HEK293 (cell line): ENCODE measurements around the gene PPP1R1A.

Experiments
- CTCF ChIA-PET: fragments of 350-600 bp; formaldehyde crosslinking; extraction: SDS; loops from one replicate; lab custom pipeline; 2021; ENCODE audit warnings: antibody characterized with exemption; lab: Yijun Ruan, JAX
- POLR2A ChIA-PET: fragments of 300-600 bp; formaldehyde crosslinking; extraction: SDS; loops from one replicate; lab custom pipeline; 2020; ENCODE audit warnings: antibody characterized with exemption, inconsistent platforms; lab: Yijun Ruan, JAX
- H3K27ac ChIP-seq: fragments of 200-500 bp; sonication (Bioruptor generic); 2 replicates; pipeline ENCODE4 v1.5.1; 2014; ENCODE audit warnings: low read depth, low read length, control low read depth, inconsistent platforms; ENCODE audit errors: extremely low read depth
- H3K36me3 ChIP-seq, 2 experiments: fragments of 200-500 bp in 1 of 2; sonication (Bioruptor generic) in 1 of 2; 1 replicate in 1 of 2; 2 replicates in 1 of 2; pipeline ENCODE4 v1.5.1; 2014 to 2017; ENCODE audit warnings: inconsistent platforms in 2 of 2, low read length in 2 of 2; ENCODE audit not compliant: control insufficient read depth in 2 of 2, insufficient read depth in 1 of 2
- H3K4me1 ChIP-seq: fragments of 200-500 bp; sonication (Bioruptor generic); 2 replicates; pipeline ENCODE4 v1.5.1; 2014; ENCODE audit warnings: mild to moderate bottlenecking, low read length, inconsistent platforms; ENCODE audit not compliant: control insufficient read depth, insufficient read depth
- H3K4me3 ChIP-seq: 2 replicates; pipeline ENCODE4 v1.5.1; 2011; ENCODE audit warnings: low read depth, mild to moderate bottlenecking, control low read depth, low read length, moderate library complexity
- H3K9me3 ChIP-seq: fragments of 200-500 bp; sonication (Bioruptor generic); 2 replicates; pipeline ENCODE4 v1.5.1; 2014; ENCODE audit warnings: low read depth, low read length, inconsistent platforms; ENCODE audit not compliant: control insufficient read depth, insufficient read depth
- GLIS2 ChIP-seq: fragments of 450-650 bp; formaldehyde crosslinking; IDR thresholded peaks from 2 replicates; pipeline ENCODE4 v1.5.1; 2016; ENCODE audit warnings: missing biosample characterization, missing genetic modification characterization
- OVOL3 ChIP-seq: fragments of 450-650 bp; formaldehyde crosslinking; IDR thresholded peaks from 2 replicates; pipeline ENCODE4 v1.5.1; 2016; ENCODE audit warnings: missing biosample characterization, missing genetic modification characterization
- PRDM1 ChIP-seq: fragments of 450-650 bp; formaldehyde crosslinking; IDR thresholded peaks from 2 replicates; pipeline ENCODE4; 2016; ENCODE audit warnings: missing biosample characterization, missing genetic modification characterization
- TRIM28 ChIP-seq: IDR thresholded peaks from 2 replicates; pipeline ENCODE4 v1.6.1; 2011; ENCODE audit warnings: low read length, control low read depth, borderline replicate concordance
- ZBTB17 ChIP-seq: fragments of 450-650 bp; formaldehyde crosslinking; IDR thresholded peaks from 2 replicates; pipeline ENCODE4 v1.5.1; 2016; ENCODE audit warnings: missing biosample characterization, missing genetic modification characterization
- ZEB2 ChIP-seq: fragments of 450-650 bp; formaldehyde crosslinking; IDR thresholded peaks from 2 replicates; pipeline ENCODE4 v1.5.1; 2016; ENCODE audit warnings: missing biosample characterization, missing genetic modification characterization
- ZNF132 ChIP-seq: fragments of 450-650 bp; formaldehyde crosslinking; IDR thresholded peaks from 2 replicates; pipeline ENCODE4 v1.5.1; 2017; ENCODE audit warnings: missing biosample characterization, missing genetic modification characterization, borderline replicate concordance
- ZNF223 ChIP-seq: fragments of 450-650 bp; formaldehyde crosslinking; IDR thresholded peaks from 2 replicates; pipeline ENCODE4 v1.5.1; 2016; ENCODE audit warnings: missing biosample characterization, missing genetic modification characterization
- ZNF324 ChIP-seq: fragments of 450-650 bp; formaldehyde crosslinking; IDR thresholded peaks from 2 replicates; pipeline ENCODE4 v1.5.1; 2016; ENCODE audit warnings: missing biosample characterization, missing genetic modification characterization
- ZNF366 ChIP-seq: fragments of 450-650 bp; formaldehyde crosslinking; conservative IDR thresholded peaks from 2 replicates; pipeline ENCODE4 v1.5.1; 2016; ENCODE audit warnings: missing biosample characterization, missing genetic modification characterization
- ZNF404 ChIP-seq: fragments of 450-650 bp; formaldehyde crosslinking; IDR thresholded peaks from 2 replicates; pipeline ENCODE4 v1.5.1; 2017; ENCODE audit warnings: missing biosample characterization, missing genetic modification characterization
- ZNF48 ChIP-seq: fragments of 450-650 bp; formaldehyde crosslinking; IDR thresholded peaks from 2 replicates; pipeline ENCODE4 v1.5.1; 2016; ENCODE audit warnings: missing biosample characterization, missing genetic modification characterization
- ZNF707 ChIP-seq: fragments of 450-650 bp; formaldehyde crosslinking; IDR thresholded peaks from 2 replicates; pipeline ENCODE4 v1.5.1; 2016; ENCODE audit warnings: missing biosample characterization, missing genetic modification characterization
- ZSCAN30 ChIP-seq: fragments of 450-650 bp; IDR thresholded peaks from 2 replicates; pipeline ENCODE4 v1.5.1; 2018; ENCODE audit warnings: missing biosample characterization, mild to moderate bottlenecking, missing genetic modification characterization, moderate library complexity
- TF ChIP-seq, protein P1 (sequence below): sonication (generic); formaldehyde crosslinking; IDR thresholded peaks from 2 replicates; pipeline ENCODE4 v1.8.1; 2022; ENCODE audit warnings: mild to moderate bottlenecking, moderate library complexity, missing genetic modification reagents
- TF ChIP-seq, protein P2 (sequence below): fragments of 450-650 bp; formaldehyde crosslinking; conservative IDR thresholded peaks from 2 replicates; pipeline ENCODE4 v1.5.1; 2016; ENCODE audit warnings: low read depth, missing biosample characterization, missing genetic modification characterization
- TF ChIP-seq, protein P3 (sequence below): fragments of 450-650 bp; formaldehyde crosslinking; IDR thresholded peaks from 2 replicates; pipeline ENCODE4 v1.5.1; 2016; ENCODE audit warnings: missing biosample characterization, missing genetic modification characterization, low read depth
- TF ChIP-seq, protein P4 (sequence below): fragments of 450-650 bp; formaldehyde crosslinking; IDR thresholded peaks from 2 replicates; pipeline ENCODE4 v1.5.1; 2016; ENCODE audit warnings: missing biosample characterization, missing genetic modification characterization
- TF ChIP-seq, protein P5 (sequence below): fragments of 450-650 bp; formaldehyde crosslinking; IDR thresholded peaks from 2 replicates; pipeline ENCODE4 v1.5.1; 2016; ENCODE audit warnings: missing biosample characterization, missing genetic modification characterization
- TF ChIP-seq, protein P6 (sequence below): fragments of 450-650 bp; formaldehyde crosslinking; IDR thresholded peaks from 2 replicates; pipeline ENCODE4 v1.5.1; 2017; ENCODE audit warnings: missing biosample characterization, missing genetic modification characterization

The PPP1R1A gene

GRCh38 chr12:54558311-54558710 is 30.1 kb downstream of the PPP1R1A start:
- POLR2A ChIA-PET, result no interaction called here
- peaks cover 13% of the 10 kb centered on the region for H3K4me1 ChIP-seq
- no peak overlapping the region for H3K4me3 ChIP-seq
- no peaks in the 10 kb centered on the region for H3K36me3 ChIP-seq
- TF ChIP-seq, protein P1, sequence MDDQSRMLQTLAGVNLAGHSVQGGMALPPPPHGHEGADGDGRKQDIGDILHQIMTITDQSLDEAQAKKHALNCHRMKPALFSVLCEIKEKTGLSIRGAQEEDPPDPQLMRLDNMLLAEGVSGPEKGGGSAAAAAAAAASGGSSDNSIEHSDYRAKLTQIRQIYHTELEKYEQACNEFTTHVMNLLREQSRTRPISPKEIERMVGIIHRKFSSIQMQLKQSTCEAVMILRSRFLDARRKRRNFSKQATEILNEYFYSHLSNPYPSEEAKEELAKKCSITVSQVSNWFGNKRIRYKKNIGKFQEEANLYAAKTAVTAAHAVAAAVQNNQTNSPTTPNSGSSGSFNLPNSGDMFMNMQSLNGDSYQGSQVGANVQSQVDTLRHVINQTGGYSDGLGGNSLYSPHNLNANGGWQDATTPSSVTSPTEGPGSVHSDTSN (CRISPR knock-in tag), result no peak
- TF ChIP-seq OVOL3 (tag by site-specific recombination), result no peak
- TF ChIP-seq ZNF707 (tag by site-specific recombination), result no peak
- TF ChIP-seq ZNF132 (tag by site-specific recombination), result no peak
- no peak for TF ChIP-seq ZNF404 (tag by site-specific recombination)
- no peak for TF ChIP-seq ZNF324 (tag by site-specific recombination)
- TF ChIP-seq, protein P2, sequence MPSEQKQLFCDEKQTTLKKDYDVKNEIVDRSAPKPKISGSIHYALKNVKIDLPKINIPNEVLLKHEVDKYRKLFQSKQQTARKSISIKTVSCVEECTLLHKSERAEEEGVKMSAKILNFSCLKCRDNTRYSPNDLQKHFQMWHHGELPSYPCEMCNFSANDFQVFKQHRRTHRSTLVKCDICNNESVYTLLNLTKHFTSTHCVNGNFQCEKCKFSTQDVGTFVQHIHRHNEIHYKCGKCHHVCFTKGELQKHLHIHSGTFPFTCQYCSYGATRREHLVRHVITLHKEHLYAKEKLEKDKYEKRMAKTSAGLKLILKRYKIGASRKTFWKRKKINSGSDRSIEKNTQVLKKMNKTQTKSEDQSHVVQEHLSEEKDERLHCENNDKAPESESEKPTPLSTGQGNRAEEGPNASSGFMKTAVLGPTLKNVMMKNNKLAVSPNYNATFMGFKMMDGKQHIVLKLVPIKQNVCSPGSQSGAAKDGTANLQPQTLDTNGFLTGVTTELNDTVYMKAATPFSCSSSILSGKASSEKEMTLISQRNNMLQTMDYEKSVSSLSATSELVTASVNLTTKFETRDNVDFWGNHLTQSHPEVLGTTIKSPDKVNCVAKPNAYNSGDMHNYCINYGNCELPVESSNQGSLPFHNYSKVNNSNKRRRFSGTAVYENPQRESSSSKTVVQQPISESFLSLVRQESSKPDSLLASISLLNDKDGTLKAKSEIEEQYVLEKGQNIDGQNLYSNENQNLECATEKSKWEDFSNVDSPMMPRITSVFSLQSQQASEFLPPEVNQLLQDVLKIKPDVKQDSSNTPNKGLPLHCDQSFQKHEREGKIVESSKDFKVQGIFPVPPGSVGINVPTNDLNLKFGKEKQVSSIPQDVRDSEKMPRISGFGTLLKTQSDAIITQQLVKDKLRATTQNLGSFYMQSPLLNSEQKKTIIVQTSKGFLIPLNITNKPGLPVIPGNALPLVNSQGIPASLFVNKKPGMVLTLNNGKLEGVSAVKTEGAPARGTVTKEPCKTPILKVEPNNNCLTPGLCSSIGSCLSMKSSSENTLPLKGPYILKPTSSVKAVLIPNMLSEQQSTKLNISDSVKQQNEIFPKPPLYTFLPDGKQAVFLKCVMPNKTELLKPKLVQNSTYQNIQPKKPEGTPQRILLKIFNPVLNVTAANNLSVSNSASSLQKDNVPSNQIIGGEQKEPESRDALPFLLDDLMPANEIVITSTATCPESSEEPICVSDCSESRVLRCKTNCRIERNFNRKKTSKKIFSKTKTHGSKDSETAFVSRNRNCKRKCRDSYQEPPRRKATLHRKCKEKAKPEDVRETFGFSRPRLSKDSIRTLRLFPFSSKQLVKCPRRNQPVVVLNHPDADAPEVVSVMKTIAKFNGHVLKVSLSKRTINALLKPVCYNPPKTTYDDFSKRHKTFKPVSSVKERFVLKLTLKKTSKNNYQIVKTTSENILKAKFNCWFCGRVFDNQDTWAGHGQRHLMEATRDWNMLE (tag by site-specific recombination), result no peak
- TF ChIP-seq ZSCAN30 (tag by site-specific recombination), result no peak
- TF ChIP-seq ZNF48 (tag by site-specific recombination), result no peak
- TF ChIP-seq TRIM28, result no peak
- TF ChIP-seq ZNF223 (tag by site-specific recombination), result no peak
- TF ChIP-seq, protein P3, sequence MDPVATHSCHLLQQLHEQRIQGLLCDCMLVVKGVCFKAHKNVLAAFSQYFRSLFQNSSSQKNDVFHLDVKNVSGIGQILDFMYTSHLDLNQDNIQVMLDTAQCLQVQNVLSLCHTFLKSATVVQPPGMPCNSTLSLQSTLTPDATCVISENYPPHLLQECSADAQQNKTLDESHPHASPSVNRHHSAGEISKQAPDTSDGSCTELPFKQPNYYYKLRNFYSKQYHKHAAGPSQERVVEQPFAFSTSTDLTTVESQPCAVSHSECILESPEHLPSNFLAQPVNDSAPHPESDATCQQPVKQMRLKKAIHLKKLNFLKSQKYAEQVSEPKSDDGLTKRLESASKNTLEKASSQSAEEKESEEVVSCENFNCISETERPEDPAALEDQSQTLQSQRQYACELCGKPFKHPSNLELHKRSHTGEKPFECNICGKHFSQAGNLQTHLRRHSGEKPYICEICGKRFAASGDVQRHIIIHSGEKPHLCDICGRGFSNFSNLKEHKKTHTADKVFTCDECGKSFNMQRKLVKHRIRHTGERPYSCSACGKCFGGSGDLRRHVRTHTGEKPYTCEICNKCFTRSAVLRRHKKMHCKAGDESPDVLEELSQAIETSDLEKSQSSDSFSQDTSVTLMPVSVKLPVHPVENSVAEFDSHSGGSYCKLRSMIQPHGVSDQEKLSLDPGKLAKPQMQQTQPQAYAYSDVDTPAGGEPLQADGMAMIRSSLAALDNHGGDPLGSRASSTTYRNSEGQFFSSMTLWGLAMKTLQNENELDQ (tag by site-specific recombination), result no peak
- TF ChIP-seq, all 188 proteins: peak for 0
- Histone ChIP-seq H3K27ac (no peak overlapping the region), H3K9me3 (no peaks in the 10 kb centered on the region)
- CTCF ChIA-PET, result interaction anchor here (0.6 to 3.9 kb wide), 6 partner anchors 9 to 159 kb away, joined by 3 to 16 read pairs (median 4); partner anchors contain the start of gene PDE1B

GRCh38 chr12:54555670-54556257 is 32.7 kb downstream of the PPP1R1A start:
- Histone ChIP-seq H3K9me3 (no peaks in the 10 kb centered on the region), H3K4me3 (no peak overlapping the region), H3K4me1 (peaks cover 8% of the 10 kb centered on the region), H3K27ac (no peak overlapping the region), H3K36me3 (no peaks in the 10 kb centered on the region)
- ChIA-PET CTCF (interaction anchor here (0.5 to 1.3 kb wide), 6 partner anchors 28 to 105 kb away, joined by 3 to 6 read pairs (median 4); partner anchors contain the start of gene PPP1R1A), POLR2A (interaction anchor here (1.2 kb wide), 1 partner anchor 10 kb away, joined by 9 read pairs; no protein-coding TSS in a partner anchor)
- TF ChIP-seq, protein P4, sequence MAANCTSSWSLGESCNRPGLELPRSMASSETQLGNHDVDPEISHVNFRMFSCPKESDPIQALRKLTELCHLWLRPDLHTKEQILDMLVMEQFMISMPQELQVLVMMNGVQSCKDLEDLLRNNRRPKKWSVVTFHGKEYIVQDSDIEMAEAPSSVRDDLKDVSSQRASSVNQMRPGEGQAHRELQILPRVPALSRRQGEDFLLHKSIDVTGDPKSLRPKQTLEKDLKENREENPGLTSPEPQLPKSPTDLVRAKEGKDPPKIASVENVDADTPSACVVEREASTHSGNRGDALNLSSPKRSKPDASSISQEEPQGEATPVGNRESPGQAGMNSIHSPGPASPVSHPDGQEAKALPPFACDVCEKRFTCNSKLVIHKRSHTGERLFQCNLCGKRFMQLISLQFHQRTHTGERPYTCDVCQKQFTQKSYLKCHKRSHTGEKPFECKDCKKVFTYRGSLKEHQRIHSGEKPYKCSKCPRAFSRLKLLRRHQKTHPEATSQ (tag by site-specific recombination), result no peak
- TF ChIP-seq PRDM1 (tag by site-specific recombination) (peak; percentile 81), ZNF366 (tag by site-specific recombination) (peak; percentile 81), ZEB2 (tag by site-specific recombination) (0 out of 2 replicates have a peak, but pooled peaks have one; percentile 59), GLIS2 (0 out of 2 replicates have a peak, but pooled peaks have one; percentile 26), ZBTB17 (peak; percentile 52)
- TF ChIP-seq, protein P5, sequence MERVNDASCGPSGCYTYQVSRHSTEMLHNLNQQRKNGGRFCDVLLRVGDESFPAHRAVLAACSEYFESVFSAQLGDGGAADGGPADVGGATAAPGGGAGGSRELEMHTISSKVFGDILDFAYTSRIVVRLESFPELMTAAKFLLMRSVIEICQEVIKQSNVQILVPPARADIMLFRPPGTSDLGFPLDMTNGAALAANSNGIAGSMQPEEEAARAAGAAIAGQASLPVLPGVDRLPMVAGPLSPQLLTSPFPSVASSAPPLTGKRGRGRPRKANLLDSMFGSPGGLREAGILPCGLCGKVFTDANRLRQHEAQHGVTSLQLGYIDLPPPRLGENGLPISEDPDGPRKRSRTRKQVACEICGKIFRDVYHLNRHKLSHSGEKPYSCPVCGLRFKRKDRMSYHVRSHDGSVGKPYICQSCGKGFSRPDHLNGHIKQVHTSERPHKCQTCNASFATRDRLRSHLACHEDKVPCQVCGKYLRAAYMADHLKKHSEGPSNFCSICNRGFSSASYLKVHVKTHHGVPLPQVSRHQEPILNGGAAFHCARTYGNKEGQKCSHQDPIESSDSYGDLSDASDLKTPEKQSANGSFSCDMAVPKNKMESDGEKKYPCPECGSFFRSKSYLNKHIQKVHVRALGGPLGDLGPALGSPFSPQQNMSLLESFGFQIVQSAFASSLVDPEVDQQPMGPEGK, result peak; percentile 40; the same call in 1 of the 2 replicates
- TF ChIP-seq, protein P6, sequence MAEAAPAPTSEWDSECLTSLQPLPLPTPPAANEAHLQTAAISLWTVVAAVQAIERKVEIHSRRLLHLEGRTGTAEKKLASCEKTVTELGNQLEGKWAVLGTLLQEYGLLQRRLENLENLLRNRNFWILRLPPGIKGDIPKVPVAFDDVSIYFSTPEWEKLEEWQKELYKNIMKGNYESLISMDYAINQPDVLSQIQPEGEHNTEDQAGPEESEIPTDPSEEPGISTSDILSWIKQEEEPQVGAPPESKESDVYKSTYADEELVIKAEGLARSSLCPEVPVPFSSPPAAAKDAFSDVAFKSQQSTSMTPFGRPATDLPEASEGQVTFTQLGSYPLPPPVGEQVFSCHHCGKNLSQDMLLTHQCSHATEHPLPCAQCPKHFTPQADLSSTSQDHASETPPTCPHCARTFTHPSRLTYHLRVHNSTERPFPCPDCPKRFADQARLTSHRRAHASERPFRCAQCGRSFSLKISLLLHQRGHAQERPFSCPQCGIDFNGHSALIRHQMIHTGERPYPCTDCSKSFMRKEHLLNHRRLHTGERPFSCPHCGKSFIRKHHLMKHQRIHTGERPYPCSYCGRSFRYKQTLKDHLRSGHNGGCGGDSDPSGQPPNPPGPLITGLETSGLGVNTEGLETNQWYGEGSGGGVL (tag by site-specific recombination), result peak; percentile 49
